OCI-LY1 (cell line): Measurements from ENCODE around the gene LMBR1L.
A peak's percentile ranks its signal among the peaks of the same experiment; 100 is the strongest.
"Not testable (repeated sequence)": the region's sequence is repeated elsewhere in the genome, so short reads cannot be mapped to it uniquely, and the experiment has no call there.

Source experiments
- H2AFZ ChIP-seq: fragments of 200-600 bp; sonication (generic), shearing (Covaris generic); 2 replicates; pipeline ENCODE4 v1.6.0; 2014; ENCODE audit warnings: antibody characterized with exemption, mild to moderate bottlenecking, low read length
- H3F3A ChIP-seq: fragments of 200-600 bp; sonication (generic), shearing (Covaris generic); 2 replicates; pipeline ENCODE4 v1.6.0; 2014; ENCODE audit warnings: mild to moderate bottlenecking, antibody characterized with exemption, low read length, moderate library complexity; ENCODE audit not compliant: insufficient read depth
- H3K27ac ChIP-seq: fragments of 200-600 bp; sonication (generic); 2 replicates; pipeline ENCODE4 v1.5.1; 2014; ENCODE audit warnings: low read length, mixed run types, mild to moderate bottlenecking, low read depth; ENCODE audit not compliant: poor library complexity, severe bottlenecking
- H3K27me3 ChIP-seq: fragments of 200-600 bp; sonication (generic); 2 replicates; pipeline ENCODE4 v1.6.0; 2014; ENCODE audit warnings: antibody characterized with exemption, mild to moderate bottlenecking, low read length, moderate library complexity; ENCODE audit not compliant: insufficient read depth
- H3K36me3 ChIP-seq: fragments of 200-600 bp; sonication (generic); 2 replicates; pipeline ENCODE4 v1.6.1; 2014; ENCODE audit warnings: mild to moderate bottlenecking, antibody characterized with exemption, low read length, moderate library complexity, mixed read lengths; ENCODE audit not compliant: insufficient read depth
- H3K4me1 ChIP-seq: fragments of 200-600 bp; sonication (generic); 2 replicates; pipeline ENCODE4 v1.5.1; 2014; ENCODE audit warnings: mild to moderate bottlenecking, low read length, moderate library complexity; ENCODE audit not compliant: insufficient read depth, severe bottlenecking
- H3K4me2 ChIP-seq: fragments of 200-600 bp; sonication (generic), shearing (Covaris generic); 2 replicates; pipeline ENCODE4 v1.6.1; 2014; ENCODE audit warnings: low read length
- H3K4me3 ChIP-seq: fragments of 200-600 bp; sonication (generic); 2 replicates; pipeline ENCODE4 v1.5.1; 2014; ENCODE audit warnings: low read length, low read depth, mild to moderate bottlenecking, mixed read lengths; ENCODE audit not compliant: poor library complexity, severe bottlenecking
- H3K79me2 ChIP-seq: fragments of 200-600 bp; shearing (Covaris generic); 2 replicates; pipeline ENCODE4 v1.6.1; 2016; ENCODE audit warnings: mixed run types, low read length, mixed read lengths; ENCODE audit not compliant: insufficient read depth
- H3K9ac ChIP-seq: fragments of 200-600 bp; sonication (generic), shearing (Covaris generic); 2 replicates; pipeline ENCODE4 v1.6.1; 2014; ENCODE audit warnings: mild to moderate bottlenecking, low read length, mixed read lengths
- H3K9me2 ChIP-seq: fragments of 200-600 bp; sonication (generic), shearing (Covaris generic); 2 replicates; pipeline ENCODE4 v1.6.1; 2014; ENCODE audit warnings: low read depth, mild to moderate bottlenecking, low read length, mixed read lengths
- H3K9me3 ChIP-seq: fragments of 200-600 bp; shearing (Covaris generic); 2 replicates; pipeline ENCODE4 v1.6.1; 2014; ENCODE audit warnings: low read length, mixed read lengths
- H4K20me1 ChIP-seq: fragments of 200-600 bp; sonication (generic), shearing (Covaris generic); 2 replicates; pipeline ENCODE4 v1.6.0; 2016; ENCODE audit warnings: mild to moderate bottlenecking, low read length; ENCODE audit not compliant: insufficient read depth
- CTCF ChIP-seq: fragments of 200-600 bp; sonication (generic), shearing (Covaris generic); IDR thresholded peaks from 2 replicates; pipeline ENCODE4 v1.5.1; 2017; ENCODE audit warnings: mild to moderate bottlenecking, antibody characterized with exemption, low read length, moderate library complexity, mixed read lengths
- EZH2 ChIP-seq: fragments of 200-600 bp; sonication (generic), shearing (Covaris generic); IDR thresholded peaks from 2 replicates; pipeline ENCODE4 v1.8.0; 2017; ENCODE audit warnings: borderline replicate concordance, mixed run types, mild to moderate bottlenecking, antibody characterized with exemption, low read length, moderate library complexity, mixed read lengths

The LMBR1L gene

GRCh38 chr12:49066120-49066519 is 44.5 kb downstream of the LMBR1L start:
- Histone ChIP-seq H3K9me2 (no peaks in the 10 kb centered on the region), H4K20me1 (no peaks in the 10 kb centered on the region), H3K36me3 (no peaks in the 10 kb centered on the region), H3K9me3 (no peaks in the 10 kb centered on the region), H3K27ac (no peak overlapping the region), H3K4me2 (no peak overlapping the region), H2AFZ (no peak overlapping the region), H3K27me3 (no peaks in the 10 kb centered on the region), H3K4me1 (peaks cover 26% of the 10 kb centered on the region), H3K9ac (no peak overlapping the region), H3F3A (no peaks in the 10 kb centered on the region), H3K4me3 (no peak overlapping the region), H3K79me2 (no peaks in the 10 kb centered on the region)
- TF ChIP-seq EZH2, result no peak
- TF ChIP-seq CTCF, result no peak

- H3K36me3 ChIP-seq, result no peaks in the 10 kb centered on the region
- H3F3A ChIP-seq, result no peaks in the 10 kb centered on the region
- no peak overlapping the region for H3K9ac ChIP-seq
- H3K79me2 ChIP-seq, result peaks cover 6% of the 10 kb centered on the region; the same call in 1 of the 2 replicates
- peaks cover 22% of the 10 kb centered on the region for H3K4me1 ChIP-seq
- H3K9me2 ChIP-seq, result no peaks in the 10 kb centered on the region
- no peak overlapping the region for H3K27ac ChIP-seq
- no peaks in the 10 kb centered on the region for H3K27me3 ChIP-seq
- no peak overlapping the region for H3K4me2 ChIP-seq
- no peaks in the 10 kb centered on the region for H3K9me3 ChIP-seq
- TF ChIP-seq EZH2 (no peak), CTCF (no peak)
- no peaks in the 10 kb centered on the region for H4K20me1 ChIP-seq
- no peak overlapping the region for H3K4me3 ChIP-seq
- no peak overlapping the region for H2AFZ ChIP-seq
Measured at GRCh38 chr12:49064767-49065152, 45.9 kb downstream of the LMBR1L start.

DNA sequence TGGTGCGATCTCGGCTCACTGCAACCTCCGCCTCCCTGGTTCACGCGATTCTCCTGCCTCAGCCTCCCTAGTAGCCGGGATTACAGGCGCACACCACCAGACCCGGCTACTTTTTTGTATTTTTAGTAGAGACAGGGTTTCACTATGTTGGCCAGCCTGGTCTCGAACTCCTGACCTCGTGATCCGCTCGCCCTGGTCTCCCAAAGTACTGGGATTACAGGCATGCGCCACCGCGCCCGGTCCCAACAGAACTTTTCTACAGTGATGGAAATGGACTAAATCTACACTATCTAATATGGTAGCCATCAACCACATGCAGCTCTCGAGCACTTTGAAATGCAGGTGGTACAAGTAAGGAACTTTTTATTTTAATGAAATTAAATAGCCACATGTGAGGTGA is 48.7 kb downstream of the LMBR1L start:
- Histone ChIP-seq H3K4me2 (peak overlapping the region; percentile 99; the same call in 1 of the 2 replicates), H3K79me2 (peaks cover 34% of the 10 kb centered on the region), H3K4me1 (peaks cover 38% of the 10 kb centered on the region), H3K4me3 (peak overlapping the region; percentile 76)
- H3K9me3 ChIP-seq, H4K20me1 ChIP-seq, H3K27ac ChIP-seq, H3F3A ChIP-seq, H3K36me3 ChIP-seq, H3K9ac ChIP-seq, H3K27me3 ChIP-seq, H2AFZ ChIP-seq, H3K9me2 ChIP-seq: not testable (repeated sequence)

GRCh38 chr12:49061157-49061650 is 49.4 kb downstream of the LMBR1L start:
- Histone ChIP-seq H3K9me2 (no peaks in the 10 kb centered on the region), H4K20me1 (0 out of 2 replicates have a peak, but pooled peaks cover 1% of the 10 kb centered on the region), H3K9me3 (no peaks in the 10 kb centered on the region), H3F3A (no peaks in the 10 kb centered on the region), H3K27ac (peak overlapping the region; percentile 9), H3K4me1 (peaks cover 45% of the 10 kb centered on the region), H3K27me3 (no peaks in the 10 kb centered on the region), H3K36me3 (no peaks in the 10 kb centered on the region; the same call in 1 of the 2 replicates), H3K4me3 (peak overlapping the region; percentile 76), H3K9ac (peak overlapping the region; percentile 89), H3K79me2 (peaks cover 41% of the 10 kb centered on the region), H3K4me2 (peak overlapping the region; percentile 99), H2AFZ (peak overlapping the region; percentile 23; the same call in 1 of the 2 replicates)
- TF ChIP-seq CTCF (no peak), EZH2 (no peak)
